ENCODE data around the gene TFPT. TPM values are rescaled to one million over a fixed set of nuclear protein-coding genes. Genes with fewer than 3 reads are reported as not detected.

Gene TFPT
- total RNA-seq, 1 experiment from 2014 or later, result 26.6 TPM

DNA sequence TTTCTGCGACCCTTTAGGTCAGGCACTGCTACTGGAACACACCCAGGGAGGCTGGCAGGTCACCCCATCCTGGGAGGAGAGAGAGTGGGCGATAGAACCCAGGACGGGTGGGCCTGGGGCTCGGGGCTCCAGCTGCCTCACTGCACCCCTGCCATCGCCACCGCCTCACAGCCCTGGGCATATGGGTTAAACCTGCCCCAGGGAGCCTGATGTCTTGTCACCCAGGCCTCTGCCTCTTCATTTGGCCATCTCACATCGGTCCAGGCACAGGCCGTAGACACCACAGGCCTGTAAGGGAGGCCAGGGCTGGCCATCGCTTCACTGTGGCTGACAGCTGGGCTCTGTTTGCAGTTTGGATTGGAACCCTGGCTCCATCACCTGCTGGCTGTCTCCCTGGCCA lies 10.3 kb upstream of the TFPT start:
- no peaks in the 10 kb centered on the region for H3K23me2 ChIP-seq (ENCODE audit: insufficient read length, low read depth, low read length, poor library complexity, severe bottlenecking)
- H3K36me3 Mint-ChIP-seq (ENCODE audit: insufficient read depth in 1 of 3, low read depth in 3 of 3), result peaks cover 37 to 74% (median 74%) of the 10 kb centered on the region in 3 experiments; a peak in 6 of 7 replicates

More for the DNA sequence above, 10.3 kb upstream of the TFPT start:
- no peak overlapping the region for H3K4me2 ChIP-seq (ENCODE audit: insufficient read depth, insufficient read length, low read length)
- H3K9ac ChIP-seq (ENCODE audit: extremely low read depth, insufficient read length, low read length), result no peak overlapping the region
- no peaks in the 10 kb centered on the region for H3K9me3 ChIP-seq (ENCODE audit: control insufficient read depth, low read depth, low read length)
- no peaks in the 10 kb centered on the region for H3K27me3 Mint-ChIP-seq (ENCODE audit: low read depth)
- H4K20me1 ChIP-seq (ENCODE audit: control insufficient read depth, insufficient read depth, insufficient read length), result no peaks in the 10 kb centered on the region
- H3K4ac ChIP-seq (ENCODE audit: low read depth, low read length), result no peak overlapping the region
- H2BK20ac ChIP-seq (ENCODE audit: low read depth, low read length, poor library complexity, severe bottlenecking), result no peak overlapping the region
- TF ChIP-seq CTCF (conservative IDR thresholded peaks at IDR 0.05), result no peak
- DNase-seq, result no peak
- no peaks in the 10 kb centered on the region for H3K79me2 ChIP-seq (ENCODE audit: insufficient read depth, low read length)
- H3K27me3 ChIP-seq (ENCODE audit: insufficient read depth, low read length), result no peaks in the 10 kb centered on the region
- H3K23ac ChIP-seq (ENCODE audit: insufficient read length, low read depth, low read length), result no peak overlapping the region
- no peak overlapping the region for H2BK5ac ChIP-seq (ENCODE audit: insufficient read length, low read length)
- H3K14ac ChIP-seq (ENCODE audit: insufficient read depth, low read length), result no peak overlapping the region
- no peak overlapping the region for H3K18ac ChIP-seq (ENCODE audit: insufficient read length, low read depth, low read length)
- no peak overlapping the region for H4K91ac ChIP-seq (ENCODE audit: insufficient read length, low read depth, low read length)
- H3K56ac ChIP-seq (ENCODE audit: insufficient read length, low read depth, low read length), result no peak overlapping the region
- H3K4me3 Mint-ChIP-seq, result no peak overlapping the region
- no peak overlapping the region for H2BK15ac ChIP-seq (ENCODE audit: low read depth, low read length)
- H2BK12ac ChIP-seq (ENCODE audit: insufficient read length, low read depth, low read length), result no peak overlapping the region
- no peak overlapping the region for H3T11ph ChIP-seq (ENCODE audit: low read length)
- no peak overlapping the region for H4K5ac ChIP-seq (ENCODE audit: insufficient read length, low read depth, low read length)
- H3K27ac ChIP-seq (ENCODE audit: insufficient read length, low read depth, low read length), result no peak overlapping the region
- no CpG with 5 or more reads among the region's 9 CpGs for WGBS (ENCODE audit: extremely low coverage, insufficient read length, low lambda C conversion rate)
- no peak overlapping the region for H2AFZ ChIP-seq (ENCODE audit: low read length)
- H2BK120ac ChIP-seq (ENCODE audit: low read depth, low read length, poor library complexity, severe bottlenecking), result no peak overlapping the region
- H2AK5ac ChIP-seq (ENCODE audit: insufficient read length, low read length), result no peak overlapping the region
- no peaks in the 10 kb centered on the region for H3K4me1 ChIP-seq (ENCODE audit: insufficient read depth, low read length)
- H3K79me1 ChIP-seq (ENCODE audit: insufficient read depth, low read depth, low read length, poor library complexity, severe bottlenecking), result no peaks in the 10 kb centered on the region
- H3K27ac Mint-ChIP-seq, result no peak overlapping the region
- no peaks in the 10 kb centered on the region for H3K4me1 Mint-ChIP-seq
- H4K8ac ChIP-seq (replicated peaks; ENCODE audit: insufficient read length, low read depth, low read length), result no peak overlapping the region
- no peaks in the 10 kb centered on the region for H3K9me3 Mint-ChIP-seq

All from H9 (cell line).